K562 (cell line): ENCODE data around the gene CCDC158. TPM values are rescaled to one million over a fixed set of nuclear protein-coding genes. Genes with fewer than 3 reads are reported as not detected.
A peak's percentile ranks its signal among the peaks of the same experiment; 100 is the strongest.

Experiments used
- ATAC-seq: fragments of 200-7000 bp; cut with Tn5 transposase; 3 replicates; pipeline ENCODE4 v1.9.1; 2020; ENCODE audit warnings: moderate library complexity
- BruUV-seq: library from RNA; stranded (reverse); fragments of 400-500 nt; replicated peaks from 2 replicates; lab custom pipeline; 2021; lab: Mats Ljungman, UMichigan
- CTCF ChIA-PET: fragments of 300-600 bp; formaldehyde crosslinking; extraction: SDS; loops from one replicate; lab custom pipeline; 2021; ENCODE audit warnings: low intra/inter-chr PET ratio; lab: Yijun Ruan, JAX
- POLR2A ChIA-PET: fragments of 300-600, 350-650 bp; sonication (Branson Sonifier 250); formaldehyde crosslinking; extraction: SDS; loops from one replicate; lab custom pipeline; 2021; ENCODE audit warnings: antibody characterized with exemption, inconsistent platforms; lab: Yijun Ruan, JAX
- DNase-seq, 4 experiments: peaks; one replicate each; pipeline versions ENCODE4 v3.0.0 to v3.0.0-alpha.2; 2011 to 2018; ENCODE audit warnings: low spot score in 3 of 4, mixed read lengths in 3 of 4; ENCODE audit errors: extremely low read depth in 1 of 4
- FAIRE-seq: peaks from 2 replicates; lab custom pipeline; 2011; peaks lifted over from hg19 to GRCh38; lab: Jason Lieb, UNC
- H2AFZ ChIP-seq: 2 replicates; pipeline ENCODE4 v1.6.0; 2011; ENCODE audit warnings: low read depth, low read length, control low read depth, inconsistent platforms
- H3K27ac ChIP-seq: fragments of 200-600 bp; 3 replicates; pipeline ENCODE4 v1.8.0; 2011; ENCODE audit warnings: low read depth, mild to moderate bottlenecking, control low read depth, inconsistent platforms, low read length, moderate library complexity, mixed read lengths; ENCODE audit errors: extremely low read depth
- H3K27me3 ChIP-seq, 2 experiments: fragments of 300-600 bp in 1 of 2; 2 replicates in 1 of 2; 3 replicates in 1 of 2; pipeline versions ENCODE4 v1.6.0 to v1.8.0; 2011; ENCODE audit warnings: inconsistent platforms in 2 of 2, low read length in 2 of 2, mild to moderate bottlenecking in 1 of 2, mixed read lengths in 1 of 2, moderate library complexity in 1 of 2; ENCODE audit not compliant: control insufficient read depth in 2 of 2, insufficient read depth in 2 of 2
- H3K36me3 ChIP-seq: fragments of 300-600 bp; 3 replicates; pipeline ENCODE4 v1.8.0; 2011; ENCODE audit warnings: mild to moderate bottlenecking, low read length, inconsistent platforms; ENCODE audit not compliant: control insufficient read depth, insufficient read depth
- H3K4me1 ChIP-seq, 2 experiments: fragments of 200-600 bp in 1 of 2; replicated peaks in 1 of 2; 2 replicates in 1 of 2; 3 replicates in 1 of 2; pipeline versions ENCODE4 v1.5.1 to v1.8.0; 2011; ENCODE audit warnings: inconsistent platforms in 2 of 2, low read length in 2 of 2, mild to moderate bottlenecking in 1 of 2, mixed read lengths in 1 of 2, moderate library complexity in 1 of 2; ENCODE audit not compliant: control insufficient read depth in 2 of 2, insufficient read depth in 2 of 2
- H3K4me2 ChIP-seq: 2 replicates; pipeline ENCODE4 v1.6.1; 2011; ENCODE audit warnings: low read length, control low read depth, inconsistent platforms, mixed read lengths; ENCODE audit not compliant: insufficient read depth
- H3K4me3 ChIP-seq: fragments of 200-600 bp; sonication (generic), shearing (Covaris generic); 2 replicates; pipeline ENCODE4 v1.5.1; 2016; ENCODE audit warnings: control low read depth, inconsistent platforms
- H3K79me2 ChIP-seq: fragments of 200-600 bp; 3 replicates; pipeline ENCODE4 v1.8.0; 2011; ENCODE audit warnings: low read length, inconsistent platforms; ENCODE audit not compliant: control insufficient read depth, insufficient read depth
- H3K9ac ChIP-seq, 2 experiments: 2 replicates each; pipeline versions ENCODE4 v1.6.0 to v1.6.1; 2011; ENCODE audit warnings: low read depth in 2 of 2, low read length in 2 of 2, control low read depth in 1 of 2, inconsistent platforms in 1 of 2, mild to moderate bottlenecking in 1 of 2, mixed read lengths in 1 of 2; ENCODE audit not compliant: insufficient read depth in 1 of 2
- H3K9me1 ChIP-seq: one replicate; pipeline ENCODE4 v1.6.0; 2011; ENCODE audit warnings: inconsistent platforms, mild to moderate bottlenecking, low read length, moderate library complexity; ENCODE audit not compliant: control insufficient read depth, insufficient read depth
- H3K9me3 ChIP-seq: replicated peaks from 2 replicates; pipeline ENCODE4 v1.5.1; 2011; ENCODE audit warnings: low read depth, low read length, inconsistent platforms; ENCODE audit not compliant: control insufficient read depth, insufficient read depth
- H4K20me1 ChIP-seq: replicated peaks from 2 replicates; pipeline ENCODE4 v1.6.1; 2011; ENCODE audit warnings: low read length, inconsistent platforms, mixed read lengths; ENCODE audit not compliant: control insufficient read depth, insufficient read depth
- ZBTB33 ChIP-seq: sonication (generic); formaldehyde crosslinking; IDR thresholded peaks from 2 replicates; pipeline ENCODE4 v1.8.1; 2023; ENCODE audit warnings: mild to moderate bottlenecking, missing genetic modification reagents
- ZSCAN29 ChIP-seq: fragments of 450-650 bp; IDR thresholded peaks from 2 replicates; pipeline ENCODE4 v1.6.1; 2017
- WGBS: fragments of 100-300 bp; shearing (Covaris generic); methylation state at CpG from one replicate; pipeline ENCODE4 v1.1.6; 2016; ENCODE audit warnings: low coverage, mixed read lengths; ENCODE audit not compliant: insufficient coverage; ENCODE audit errors: missing lambda C conversion rate; 5-methylcytosine and 5-hydroxymethylcytosine counted together
- in situ Hi-C: fragments of 300-500 bp; cut with MboI; formaldehyde crosslinking; loops from 4 replicates; pipeline ENCODE4 v1.15.0; 2018; ENCODE audit warnings: inconsistent platforms, mixed read lengths
- intact Hi-C: fragments of 100-400 bp; cut with micrococcal nuclease; formaldehyde crosslinking; loops from 2 replicates; pipeline ENCODE4 v1.14.2; 2022
- polyA plus RNA-seq, 8 experiments: library from polyadenylated mRNA; depleted of rRNA in 4 of 8; stranded (reverse) in 5 of 8; unstranded in 3 of 8; fragments of >200 nt; fragmentation: Nextera tagmentation in 2 of 8; fragmentation: Illumina TruSeq in 1 of 8; extraction: Ambion mirVana in 2 of 8; extraction: Trizol in 1 of 8; gene quantifications; 2 replicates each; pipeline versions ENCODE4 v1.2.1 to v1.2.3, GENCODE V29; 2011 to 2014; ENCODE audit warnings: inconsistent platforms in 1 of 8, missing spikeins in 1 of 8
- total RNA-seq, 7 experiments: library from RNA; depleted of rRNA in 6 of 7; stranded (reverse); fragments of >200 nt in 6 of 7; fragmentation: Illumina TruSeq in 2 of 7; extraction: Trizol in 2 of 7; gene quantifications; 2 replicates each; pipeline versions ENCODE4 v1.2.1 to v1.2.3, GENCODE V29; 2011 to 2021; ENCODE audit warnings: low replicate concordance in 1 of 7

CCDC158 gene
- total and polyA plus RNA-seq, 9 of the 15 experiments (the other 6 are each of a cell fraction or from before 2014, with no cell fraction given) = not detected

- peak overlapping the region; percentile 41 for H3K4me3 ChIP-seq
- DNase-seq (no peak), FAIRE-seq (no peak), ATAC-seq (no peak)
- peak overlapping the region; percentile 34; the same call in 1 of the 2 replicates for H3K4me2 ChIP-seq
- H3K4me1 ChIP-seq = peaks cover 17 to 22% of the 10 kb centered on the region in 2 experiments
- H4K20me1 ChIP-seq = no peaks in the 10 kb centered on the region
- H2AFZ ChIP-seq = peak overlapping the region; percentile 71
- H3K9ac ChIP-seq = peak overlapping the region; percentile 42 to 79; a peak in 3 of 4 replicates
- no peaks in the 10 kb centered on the region for H3K9me3 ChIP-seq
- TSS peak; percentile 50 for BruUV-seq
- no peaks in the 10 kb centered on the region for H3K79me2 ChIP-seq
- no peaks in the 10 kb centered on the region for H3K36me3 ChIP-seq
- no peaks in the 10 kb centered on the region for H3K27me3 ChIP-seq
- CTCF ChIA-PET = no interaction called here
- H3K27ac ChIP-seq = no peak overlapping the region; the same call in 2 of the 3 replicates
- 85% methylated on average over 28 of the region's 37 CpGs for WGBS
- POLR2A ChIA-PET = interaction anchor here (0.6 kb wide), 1 partner anchor 686 kb away, joined by 3 read pairs; no protein-coding TSS in a partner anchor
- TF ChIP-seq ZBTB33 (CRISPR knock-in tag) (peak; percentile 63; the same call in 1 of the 2 replicates), ZSCAN29 (no peak)
- intact Hi-C loops (no loop called here), in situ Hi-C loops (no loop called here)
- H3K9me1 ChIP-seq = no peaks in the 10 kb centered on the region
Measured at GRCh38 chr4:76306882-76307659, 113.9 kb downstream of the CCDC158 start.
